ENCODE measurements around the gene SPTBN1.

Gene SPTBN1

GRCh38 chr2:54638103-54638502 lies 182.0 kb downstream of the SPTBN1 start:
- no peak for DNase-seq

GRCh38 chr2:54638774-54639187 lies 182.7 kb downstream of the SPTBN1 start:
- no peak for DNase-seq

GRCh38 chr2:54639609-54640008 lies 183.5 kb downstream of the SPTBN1 start:
- DNase-seq: no peak

GRCh38 chr2:54640834-54641540 lies 184.9 kb downstream of the SPTBN1 start:
- no peak for DNase-seq

GRCh38 chr2:54641988-54642387 lies 185.9 kb downstream of the SPTBN1 start:
- DNase-seq: no peak

GRCh38 chr2:54642677-54643430 lies 186.7 kb downstream of the SPTBN1 start:
- DNase-seq: no peak

GRCh38 chr2:54644236-54644635 lies 188.1 kb downstream of the SPTBN1 start:
- DNase-seq: no peak

GRCh38 chr2:54646170-54646927 lies 190.2 kb downstream of the SPTBN1 start:
- DNase-seq: no peak

GRCh38 chr2:54648256-54648655 lies 192.1 kb downstream of the SPTBN1 start:
- DNase-seq: no peak

- DNase-seq: no peak
Observed at GRCh38 chr2:54649191-54649590, 193.1 kb downstream of the SPTBN1 start.

GRCh38 chr2:54649633-54650032 lies 193.5 kb downstream of the SPTBN1 start:
- DNase-seq: no peak

- DNase-seq: no peak
Observed at GRCh38 chr2:54650612-54651011, 194.5 kb downstream of the SPTBN1 start.

- no peak for DNase-seq
Observed at GRCh38 chr2:54651291-54651690, 195.2 kb downstream of the SPTBN1 start.

- DNase-seq: no peak
Observed at GRCh38 chr2:54652540-54652939, 196.4 kb downstream of the SPTBN1 start.

GRCh38 chr2:54653572-54654204 lies 197.6 kb downstream of the SPTBN1 start:
- DNase-seq: no peak

- DNase-seq: no peak
Observed at GRCh38 chr2:54655046-54655809, 199.1 kb downstream of the SPTBN1 start.

- no peak for DNase-seq
Observed at GRCh38 chr2:54656863-54657262, 200.7 kb downstream of the SPTBN1 start.

- no peak for DNase-seq
Observed at GRCh38 chr2:54657664-54658083, 201.5 kb downstream of the SPTBN1 start.

GRCh38 chr2:54658564-54659071 lies 202.5 kb downstream of the SPTBN1 start:
- no peak for DNase-seq

- DNase-seq: no peak
Observed at GRCh38 chr2:54659527-54659926, 203.4 kb downstream of the SPTBN1 start.

- DNase-seq: no peak
Observed at GRCh38 chr2:54660752-54661151, 204.6 kb downstream of the SPTBN1 start.

- DNase-seq: no peak
Observed at GRCh38 chr2:54663424-54664030, 207.4 kb downstream of the SPTBN1 start.
